HepG2 (cell line): ENCODE data around the gene ENTPD1. TPM values are rescaled to one million over a fixed set of nuclear protein-coding genes. Genes with fewer than 3 reads are reported as not detected.

Experiments
- ATAC-seq: fragments of 200-7000 bp; cut with Tn5 transposase; 3 replicates; pipeline ENCODE4 v1.9.1; 2020; ENCODE audit warnings: mild to moderate bottlenecking, moderate library complexity
- BruUV-seq: library from RNA; stranded (reverse); fragments of 400-500 nt; replicated peaks from 2 replicates; lab custom pipeline; 2021; lab: Mats Ljungman, UMichigan
- CTCF ChIA-PET: fragments of 300-600 bp; formaldehyde crosslinking; extraction: SDS; loops from one replicate; lab custom pipeline; 2021; ENCODE audit warnings: low total read pairs, inconsistent platforms, low intra/inter-chr PET ratio; lab: Yijun Ruan, JAX
- POLR2A ChIA-PET: fragments of 350-600 bp; sonication (Branson Sonifier 250); formaldehyde crosslinking; loops from one replicate; lab custom pipeline; 2020; ENCODE audit warnings: antibody characterized with exemption, inconsistent platforms; lab: Yijun Ruan, JAX
- DNase-seq: peaks from one replicate; pipeline ENCODE4 v3.0.0-alpha.2; 2015; ENCODE audit warnings: low spot score
- FAIRE-seq: peaks from 3 replicates; lab custom pipeline; 2011; peaks lifted over from hg19 to GRCh38; lab: Jason Lieb, UNC
- H2AFZ ChIP-seq: one replicate; pipeline ENCODE4 v1.6.1; 2011; ENCODE audit warnings: low read length, inconsistent platforms
- H3K27ac ChIP-seq: fragments of 300-600 bp; 3 replicates; pipeline ENCODE4 v1.8.0; 2011; ENCODE audit warnings: mixed run types, mild to moderate bottlenecking, mixed read lengths, low read length, inconsistent platforms; ENCODE audit not compliant: insufficient read depth; ENCODE audit errors: extremely low read length
- H3K27me3 ChIP-seq, 2 experiments: fragments of 200-600 bp in 1 of 2; 2 replicates in 1 of 2; 3 replicates in 1 of 2; pipeline versions ENCODE4 v1.6.0 to v1.8.0; 2011; ENCODE audit warnings: low read length in 2 of 2, mild to moderate bottlenecking in 2 of 2, moderate library complexity in 2 of 2, inconsistent platforms in 1 of 2; ENCODE audit not compliant: insufficient read depth in 2 of 2, control insufficient read depth in 1 of 2
- H3K36me3 ChIP-seq, 2 experiments: fragments of 200-600 bp in 1 of 2; replicated peaks in 1 of 2; 2 replicates in 1 of 2; 3 replicates in 1 of 2; pipeline versions ENCODE4 v1.5.1 to v1.8.0; 2011; ENCODE audit warnings: low read length in 2 of 2, inconsistent platforms in 1 of 2; ENCODE audit not compliant: insufficient read depth in 2 of 2, control insufficient read depth in 1 of 2
- H3K4me1 ChIP-seq: 2 replicates; pipeline ENCODE4 v1.5.1; 2012; ENCODE audit warnings: low read length, inconsistent platforms; ENCODE audit not compliant: insufficient read depth
- H3K4me2 ChIP-seq: 2 replicates; pipeline ENCODE4 v1.6.0; 2011; ENCODE audit warnings: low read depth, low read length, inconsistent platforms
- H3K4me3 ChIP-seq, 3 experiments: fragments of 200-600 bp in 1 of 3; sonication (generic), shearing (Covaris generic) in 1 of 3; replicated peaks in 1 of 3; 2 replicates each; pipeline ENCODE4 v1.5.1; 2011 to 2016; ENCODE audit warnings: low read length in 3 of 3, inconsistent platforms in 2 of 3, low read depth in 2 of 3, mild to moderate bottlenecking in 2 of 3, control low read depth in 1 of 3, mixed read lengths in 1 of 3; ENCODE audit not compliant: insufficient read depth in 1 of 3
- H3K79me2 ChIP-seq: one replicate; pipeline ENCODE4 v1.6.1; 2011; ENCODE audit warnings: low read length, inconsistent platforms; ENCODE audit not compliant: insufficient read depth
- H3K9ac ChIP-seq: 2 replicates; pipeline ENCODE4 v1.6.0; 2011; ENCODE audit warnings: mild to moderate bottlenecking, low read depth, low read length, inconsistent platforms; ENCODE audit not compliant: insufficient read depth
- H3K9me3 ChIP-seq: 2 replicates; pipeline ENCODE4 v1.5.1; 2012; ENCODE audit warnings: mild to moderate bottlenecking, low read length
- H4K20me1 ChIP-seq: 2 replicates; pipeline ENCODE4 v1.6.0; 2011; ENCODE audit warnings: inconsistent platforms, mild to moderate bottlenecking, low read length, moderate library complexity; ENCODE audit not compliant: insufficient read depth
- AHR ChIP-seq: IDR thresholded peaks from 2 replicates; pipeline ENCODE4 v1.6.1; 2018; ENCODE audit warnings: missing genetic modification reagents, missing compliant biosample characterization
- IKZF1 ChIP-seq: fragments of 450-650 bp; IDR thresholded peaks from 2 replicates; pipeline ENCODE4 v1.7.1; 2016
- IKZF5 ChIP-seq: IDR thresholded peaks from 2 replicates; pipeline ENCODE4 v1.6.1; 2018; ENCODE audit warnings: missing genetic modification reagents, mild to moderate bottlenecking, missing compliant biosample characterization
- KLF13 ChIP-seq: sonication (generic); formaldehyde crosslinking; IDR thresholded peaks from 2 replicates; pipeline ENCODE4 v1.4.0; 2020; ENCODE audit warnings: mild to moderate bottlenecking, missing genetic modification reagents
- NCOR1 ChIP-seq: fragments of 200-600 bp; sonication (generic); IDR thresholded peaks from 2 replicates; pipeline ENCODE4 v1.7.0; 2017; ENCODE audit warnings: antibody characterized with exemption, low read length, borderline replicate concordance
- PTBP1 ChIP-seq: fragments of 200-400 bp; formaldehyde crosslinking; IDR thresholded peaks from 2 replicates; pipeline ENCODE4 v1.6.1; 2018; ENCODE audit warnings: low read length, low read depth; ENCODE audit not compliant: poor library complexity, severe bottlenecking
- RFXANK ChIP-seq: IDR thresholded peaks from 2 replicates; pipeline ENCODE4 v1.6.1; 2016
- RNF2 ChIP-seq: fragments of 450-650 bp; conservative IDR thresholded peaks from 2 replicates; pipeline ENCODE4 v1.6.1; 2016; ENCODE audit warnings: low read depth
- STAT5B ChIP-seq: sonication (generic); formaldehyde crosslinking; IDR thresholded peaks from 2 replicates; pipeline ENCODE4 v1.4.0; 2020; ENCODE audit warnings: missing genetic modification reagents
- TBP ChIP-seq: sonication (generic); formaldehyde crosslinking; IDR thresholded peaks from 2 replicates; pipeline ENCODE4 v1.5.0; 2020; ENCODE audit warnings: missing genetic modification reagents
- ZNF18 ChIP-seq: sonication (generic); formaldehyde crosslinking; IDR thresholded peaks from 2 replicates; pipeline ENCODE4 v1.8.0; 2022; ENCODE audit warnings: mild to moderate bottlenecking, missing genetic modification reagents; ENCODE audit not compliant: insufficient replicate concordance
- ZNF350 ChIP-seq: sonication (generic); formaldehyde crosslinking; IDR thresholded peaks from 2 replicates; pipeline ENCODE4 v1.4.0; 2020; ENCODE audit warnings: mild to moderate bottlenecking, low read depth, missing genetic modification reagents, borderline replicate concordance
- ZNF513 ChIP-seq: sonication (generic); formaldehyde crosslinking; conservative IDR thresholded peaks from 2 replicates; pipeline ENCODE4 v1.5.0; 2020; ENCODE audit warnings: missing genetic modification reagents
- ZNF607 ChIP-seq: sonication (generic); formaldehyde crosslinking; IDR thresholded peaks from 2 replicates; pipeline ENCODE4 v1.5.1; 2020; ENCODE audit warnings: missing genetic modification reagents, mild to moderate bottlenecking, borderline replicate concordance
- ZNF720 ChIP-seq: sonication (generic); formaldehyde crosslinking; IDR thresholded peaks from 2 replicates; pipeline ENCODE4 v1.4.0; 2020; ENCODE audit warnings: missing genetic modification reagents
- WGBS: methylation state at CpG from one replicate; pipeline ENCODE4 v1.1.6; 2017; ENCODE audit warnings: low lambda C conversion rate; 5-methylcytosine and 5-hydroxymethylcytosine counted together
- in situ Hi-C: cut with HindIII; loops from 2 replicates; pipeline ENCODE4 v1.10.0; 2017; ENCODE audit warnings: low pct_unique_long_range_greater_than_20kb; ENCODE audit not compliant: extremely low pct_ligation_motif_present
- intact Hi-C: fragments of 100-400 bp; cut with micrococcal nuclease; formaldehyde crosslinking; loops from one replicate; pipeline ENCODE4 v1.10.0; 2022; ENCODE audit not compliant: unreplicated experiment
- polyA plus RNA-seq, 8 experiments: library from polyadenylated mRNA; depleted of rRNA in 3 of 8; stranded (reverse) in 7 of 8; unstranded in 1 of 8; fragments of >200 nt; fragmentation: Illumina TruSeq in 4 of 8; extraction: Trizol in 4 of 8; gene quantifications; 2 replicates each; pipeline versions ENCODE4 v1.2.1 to v1.2.3, GENCODE V29; 2011 to 2016; ENCODE audit warnings: low read depth in 4 of 8, missing spikeins in 1 of 8, mixed read lengths in 1 of 8; ENCODE audit not compliant: insufficient read depth in 1 of 8
- total RNA-seq, 5 experiments: library from RNA; depleted of rRNA; stranded (reverse); fragments of >200 nt; fragmentation: Illumina TruSeq; extraction: Trizol; gene quantifications; 2 replicates each; pipeline ENCODE4 v1.2.3, GENCODE V29; 2016; ENCODE audit warnings: low read depth in 1 of 5

The ENTPD1 gene
- total and polyA plus RNA-seq, 2 of the 13 experiments (the other 11 are each of a cell fraction or from before 2014, with no cell fraction given): 0.07 TPM

DNA sequence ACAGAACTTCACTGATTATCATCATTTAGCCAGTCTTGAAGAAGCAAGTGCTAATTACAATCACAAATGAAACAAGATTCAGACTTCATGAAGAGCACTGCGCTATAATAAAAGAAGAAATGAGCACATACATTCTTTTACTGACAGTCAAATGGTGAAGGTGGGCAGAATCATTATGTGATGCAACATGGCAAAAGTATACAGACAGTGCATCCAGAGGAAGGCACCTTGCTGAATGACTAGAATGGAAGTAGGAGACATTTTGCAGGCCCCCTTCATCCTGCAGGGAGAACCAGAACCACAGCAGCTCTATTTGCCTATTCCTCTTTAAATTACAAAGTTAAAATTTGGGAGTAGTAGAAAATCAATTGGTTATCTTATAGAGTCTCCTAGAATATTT lies 120.8 kb downstream of the ENTPD1 start (continued):
- no peak for TF ChIP-seq ZNF513 (CRISPR knock-in tag)
- no peak for TF ChIP-seq STAT5B (CRISPR knock-in tag)
- no peak for TF ChIP-seq ZNF720 (CRISPR knock-in tag)

DNA sequence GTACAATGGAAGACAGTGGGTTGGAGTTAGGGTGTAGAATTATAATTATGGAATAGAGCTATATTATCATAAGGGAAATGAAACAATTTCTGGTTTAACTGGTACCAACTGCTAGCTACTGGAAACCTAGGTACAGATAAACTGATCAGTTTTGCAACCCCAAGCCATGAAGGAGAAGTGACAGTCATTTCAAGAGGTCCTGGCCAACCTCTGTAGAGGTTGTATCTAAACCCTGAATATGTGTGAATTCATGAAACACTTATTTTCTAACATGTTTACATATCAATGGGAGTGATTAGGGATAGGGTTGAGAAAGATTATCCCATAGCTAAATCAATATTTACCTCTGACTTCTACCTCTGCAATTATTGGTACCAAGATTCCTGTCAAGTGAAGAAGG lies 121.9 kb downstream of the ENTPD1 start:
- H4K20me1 ChIP-seq: no peaks in the 10 kb centered on the region
- H2AFZ ChIP-seq: no peak overlapping the region
- no peaks in the 10 kb centered on the region for H3K4me1 ChIP-seq
- DNase-seq (no peak), FAIRE-seq (no peak), ATAC-seq (no peak)
- ChIA-PET CTCF (no interaction called here), POLR2A (no interaction called here)
- H3K4me2 ChIP-seq: no peak overlapping the region
- no peaks in the 10 kb centered on the region; a peak in 1 of 5 replicates for H3K27me3 ChIP-seq
- H3K36me3 ChIP-seq: peaks cover 4 to 6% of the 10 kb centered on the region in 2 experiments; a peak in 3 of 5 replicates
- no peak overlapping the region for H3K4me3 ChIP-seq
- no peak overlapping the region for H3K9ac ChIP-seq
- TF ChIP-seq PTBP1 (no peak), RNF2 (no peak)
- in situ Hi-C loops (no loop called here), intact Hi-C loops (no loop called here)
- no peaks in the 10 kb centered on the region for H3K9me3 ChIP-seq
- no TSS peak for BruUV-seq
- H3K79me2 ChIP-seq: no peaks in the 10 kb centered on the region
- no peak overlapping the region for H3K27ac ChIP-seq

GRCh38 chr10:95880704-95881103 lies 124.7 kb downstream of the ENTPD1 start:
- no peak overlapping the region for H3K9ac ChIP-seq
- H3K79me2 ChIP-seq: no peaks in the 10 kb centered on the region
- no peak overlapping the region for H3K4me2 ChIP-seq
- BruUV-seq: no TSS peak
- no peak overlapping the region for H2AFZ ChIP-seq
- DNase-seq: no peak
- no peak overlapping the region for H3K4me3 ChIP-seq
- no peaks in the 10 kb centered on the region for H4K20me1 ChIP-seq
- no peak for ATAC-seq
- no peak overlapping the region for H3K27ac ChIP-seq
- in situ Hi-C loops (no loop called here), intact Hi-C loops (no loop called here)
- ChIA-PET CTCF (no interaction called here), POLR2A (no interaction called here)
- no peaks in the 10 kb centered on the region for H3K9me3 ChIP-seq
- peaks cover 0 to 4% of the 10 kb centered on the region in 2 experiments; a peak in 3 of 5 replicates for H3K36me3 ChIP-seq
- H3K27me3 ChIP-seq: no peaks in the 10 kb centered on the region; a peak in 1 of 5 replicates
- no peaks in the 10 kb centered on the region for H3K4me1 ChIP-seq
- FAIRE-seq: no peak
- WGBS: 90% methylated on average over 2 of the region's 2 CpGs
- TF ChIP-seq NCOR1 (no peak), ZNF607 (CRISPR knock-in tag) (no peak), AHR (CRISPR knock-in tag) (no peak), IKZF1 (no peak), ZNF350 (CRISPR knock-in tag) (no peak), ZNF18 (CRISPR knock-in tag) (no peak), TBP (CRISPR knock-in tag) (no peak), IKZF5 (CRISPR knock-in tag) (no peak), RFXANK (CRISPR knock-in tag) (no peak), ZNF720 (CRISPR knock-in tag) (no peak), KLF13 (CRISPR knock-in tag) (no peak)
